HepG2 (cell line): Measurements from ENCODE around the gene SELENOT. TPM values are rescaled to one million over a fixed set of nuclear protein-coding genes. Genes with fewer than 3 reads are reported as not detected.

Source experiments
- CREB3 ChIP-seq: sonication (generic); formaldehyde crosslinking; IDR thresholded peaks from 2 replicates; pipeline ENCODE4 v1.5.0; 2020; ENCODE audit warnings: missing genetic modification reagents
- FOSL1 ChIP-seq: sonication (generic); formaldehyde crosslinking; IDR thresholded peaks from 2 replicates; pipeline ENCODE4 v1.9.0; 2021; ENCODE audit warnings: missing genetic modification reagents, borderline replicate concordance
- FOXA1 ChIP-seq, 2 experiments: fragments of 450-650 bp in 1 of 2; sonication (generic) in 1 of 2; formaldehyde crosslinking in 1 of 2; IDR thresholded peaks; 2 replicates each; pipeline versions ENCODE4 v1.4.0 to v1.6.1; 2016 to 2020; ENCODE audit warnings: missing genetic modification reagents in 1 of 2
- FOXM1 ChIP-seq: sonication (generic); formaldehyde crosslinking; IDR thresholded peaks from 2 replicates; pipeline ENCODE4 v1.5.0; 2020; ENCODE audit warnings: missing genetic modification reagents
- KAT7 ChIP-seq: IDR thresholded peaks from 2 replicates; pipeline ENCODE4 v1.6.1; 2018; ENCODE audit warnings: borderline replicate concordance, missing compliant biosample characterization
- MEIS1 ChIP-seq: sonication (generic); formaldehyde crosslinking; IDR thresholded peaks from 2 replicates; pipeline ENCODE4 v1.9.0; 2021; ENCODE audit warnings: mild to moderate bottlenecking, missing genetic modification reagents, moderate library complexity, borderline replicate concordance
- PHB2 ChIP-seq: fragments of 450-650 bp; IDR thresholded peaks from 2 replicates; pipeline ENCODE4 v1.6.1; 2018; ENCODE audit not compliant: partially characterized antibody
- PHF20 ChIP-seq: sonication (generic); formaldehyde crosslinking; IDR thresholded peaks from 2 replicates; pipeline ENCODE4 v1.5.0; 2020; ENCODE audit warnings: mild to moderate bottlenecking, missing genetic modification reagents
- RBM39 ChIP-seq: fragments of 200-400 bp; formaldehyde crosslinking; IDR thresholded peaks from one replicate; pipeline ENCODE4 v1.6.1; 2018; ENCODE audit warnings: antibody characterized with exemption, mild to moderate bottlenecking, low read depth, low read length; ENCODE audit not compliant: poor library complexity, severe bottlenecking
- REPIN1 ChIP-seq: sonication (generic); formaldehyde crosslinking; IDR thresholded peaks from 2 replicates; pipeline ENCODE4 v1.8.0; 2022; ENCODE audit warnings: missing genetic modification reagents, low read depth, mild to moderate bottlenecking, borderline replicate concordance
- SP1 ChIP-seq, 2 experiments: fragments of 450-650 bp in 1 of 2; sonication (generic) in 1 of 2; formaldehyde crosslinking in 1 of 2; IDR thresholded peaks; 2 replicates each; pipeline versions ENCODE4 v1.4.0 to v1.6.1; 2016 to 2020; ENCODE audit warnings: missing genetic modification reagents in 1 of 2
- SRY ChIP-seq: sonication (generic); formaldehyde crosslinking; IDR thresholded peaks from 2 replicates; pipeline ENCODE4 v1.8.0; 2022; ENCODE audit warnings: mild to moderate bottlenecking, missing genetic modification reagents
- TGIF2 ChIP-seq: IDR thresholded peaks from 2 replicates; pipeline ENCODE4 v1.6.1; 2016; ENCODE audit warnings: control low read depth, missing compliant biosample characterization
- TOE1 ChIP-seq: sonication (generic); formaldehyde crosslinking; IDR thresholded peaks from 2 replicates; pipeline ENCODE4 v1.4.0; 2020; ENCODE audit warnings: mild to moderate bottlenecking, missing genetic modification reagents
- ZBTB25 ChIP-seq: IDR thresholded peaks from 2 replicates; pipeline ENCODE4 v1.6.1; 2018; ENCODE audit warnings: missing genetic modification reagents
- ZC3H13 ChIP-seq: sonication (generic); formaldehyde crosslinking; IDR thresholded peaks from 2 replicates; pipeline ENCODE4 v1.8.1; 2023; ENCODE audit warnings: mild to moderate bottlenecking, missing genetic modification reagents, moderate library complexity
- ZFP36L1 ChIP-seq: sonication (generic); formaldehyde crosslinking; IDR thresholded peaks from 2 replicates; pipeline ENCODE4 v1.8.0; 2022; ENCODE audit warnings: mild to moderate bottlenecking, missing genetic modification reagents, moderate library complexity
- ZNF280B ChIP-seq: sonication (generic); formaldehyde crosslinking; IDR thresholded peaks from 2 replicates; pipeline ENCODE4 v1.5.0; 2020; ENCODE audit warnings: missing genetic modification reagents, mild to moderate bottlenecking, borderline replicate concordance
- ZNF556 ChIP-seq: sonication (generic); formaldehyde crosslinking; IDR thresholded peaks from 2 replicates; pipeline ENCODE4 v1.4.0; 2020; ENCODE audit warnings: mild to moderate bottlenecking, missing genetic modification reagents, borderline replicate concordance
- ZNF574 ChIP-seq: sonication (generic); formaldehyde crosslinking; IDR thresholded peaks from 2 replicates; pipeline ENCODE4 v1.4.0; 2020; ENCODE audit warnings: missing genetic modification reagents
- ZNF614 ChIP-seq: IDR thresholded peaks from 2 replicates; pipeline ENCODE4 v1.6.1; 2018; ENCODE audit warnings: missing biosample characterization, missing genetic modification reagents, inconsistent platforms, borderline replicate concordance
- polyA plus RNA-seq, 8 experiments: library from polyadenylated mRNA; depleted of rRNA in 3 of 8; stranded (reverse) in 7 of 8; unstranded in 1 of 8; fragments of >200 nt; fragmentation: Illumina TruSeq in 4 of 8; extraction: Trizol in 4 of 8; gene quantifications; 2 replicates each; pipeline versions ENCODE4 v1.2.1 to v1.2.3, GENCODE V29; 2011 to 2016; ENCODE audit warnings: low read depth in 4 of 8, missing spikeins in 1 of 8, mixed read lengths in 1 of 8; ENCODE audit not compliant: insufficient read depth in 1 of 8
- total RNA-seq, 5 experiments: library from RNA; depleted of rRNA; stranded (reverse); fragments of >200 nt; fragmentation: Illumina TruSeq; extraction: Trizol; gene quantifications; 2 replicates each; pipeline ENCODE4 v1.2.3, GENCODE V29; 2016; ENCODE audit warnings: low read depth in 1 of 5

The SELENOT gene
- total and polyA plus RNA-seq, 2 of the 13 experiments (the other 11 are each of a cell fraction or from before 2014, with no cell fraction given) = 122 to 273 TPM

- TF ChIP-seq ZNF614 (CRISPR knock-in tag) (no peak), ZNF280B (CRISPR knock-in tag) (peak; percentile 92), ZNF574 (CRISPR knock-in tag) (peak; percentile 87), FOXA1 (IDR thresholded peaks at IDR 0.05) (no peak), FOXA1 (CRISPR knock-in tag; IDR thresholded peaks at IDR 0.05) (0 out of 2 replicates have a peak, but pooled peaks have one; percentile 0), FOSL1 (CRISPR knock-in tag) (no peak), ZBTB25 (peak; percentile 71), REPIN1 (CRISPR knock-in tag) (peak; percentile 94), KAT7 (peak; percentile 93), ZC3H13 (CRISPR knock-in tag) (no peak; the same call in 1 of the 2 replicates), RBM39 (peak; percentile 98), SRY (peak; percentile 82), ZNF556 (CRISPR knock-in tag) (peak; percentile 49; the same call in 1 of the 2 replicates), FOXM1 (0 out of 2 replicates have a peak, but pooled peaks have one; percentile 35), PHB2 (no peak), TOE1 (no peak), MEIS1 (no peak; the same call in 1 of the 2 replicates), PHF20 (CRISPR knock-in tag) (peak; percentile 85), TGIF2 (CRISPR knock-in tag) (no peak), ZFP36L1 (CRISPR knock-in tag) (0 out of 2 replicates have a peak, but pooled peaks have one; percentile 30), SP1 (IDR thresholded peaks at IDR 0.05) (no peak), SP1 (CRISPR knock-in tag; IDR thresholded peaks at IDR 0.05) (no peak; the same call in none of the 2 replicates), CREB3 (CRISPR knock-in tag) (peak; percentile 72; the same call in 1 of the 2 replicates)
These were observed at the start of gene SELENOT (continued) for GRCh38 chr3:150603153-150603979.
